ENCODE results near the gene CFAP61.

DNA sequence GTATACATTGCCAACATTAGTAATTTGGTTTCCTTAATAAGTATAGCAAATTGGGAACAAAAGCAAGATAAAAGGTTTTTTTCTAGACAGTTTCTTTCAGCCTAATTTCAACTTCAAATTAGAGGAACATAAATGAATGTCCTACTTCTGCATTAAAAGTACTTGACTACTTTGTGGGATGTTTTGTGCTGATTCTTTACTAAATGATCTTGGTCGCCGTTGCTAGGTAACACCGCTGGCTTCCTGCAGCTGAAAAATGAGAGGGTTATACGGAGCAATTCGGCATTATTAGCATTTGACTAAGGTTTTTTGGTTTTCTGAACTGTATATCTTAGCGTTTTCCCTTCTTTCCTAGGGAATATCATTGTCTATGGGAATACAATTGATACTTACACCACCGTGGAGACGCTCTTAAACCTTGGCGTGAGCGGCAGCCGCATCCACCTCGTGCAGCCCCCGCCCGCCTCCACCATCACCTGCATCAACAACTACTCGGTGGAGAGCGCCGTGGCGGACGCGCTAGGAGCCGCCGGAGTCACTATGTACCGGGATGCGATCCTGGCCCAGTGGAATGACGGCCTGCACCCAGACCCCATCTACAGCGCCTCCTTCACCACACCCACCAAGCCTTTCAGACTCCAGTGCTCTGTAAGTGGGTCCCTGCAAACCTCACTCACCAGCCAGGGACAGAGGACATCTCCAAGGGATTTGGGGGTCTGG, 224.6 kb downstream of the CFAP61 start:
- TF ChIP-seq CTCF (conservative IDR thresholded peaks at IDR 0.05; ENCODE audit: low read length): no peak
- no peak for TF ChIP-seq EZH2phosphoT487 (IDR thresholded peaks at IDR 0.05; ENCODE audit: borderline replicate concordance)

Measured in Loucy (cell line).